C1 segment of cervical spinal cord (tissue), 14 donors: ENCODE data around the gene BEST3.

ENCODE experiments used
- DNase-seq, 14 donors: peaks; one replicate each; lab custom pipeline; 2025; lab: John Stamatoyannopoulos, UW

The BEST3 gene

DNA sequence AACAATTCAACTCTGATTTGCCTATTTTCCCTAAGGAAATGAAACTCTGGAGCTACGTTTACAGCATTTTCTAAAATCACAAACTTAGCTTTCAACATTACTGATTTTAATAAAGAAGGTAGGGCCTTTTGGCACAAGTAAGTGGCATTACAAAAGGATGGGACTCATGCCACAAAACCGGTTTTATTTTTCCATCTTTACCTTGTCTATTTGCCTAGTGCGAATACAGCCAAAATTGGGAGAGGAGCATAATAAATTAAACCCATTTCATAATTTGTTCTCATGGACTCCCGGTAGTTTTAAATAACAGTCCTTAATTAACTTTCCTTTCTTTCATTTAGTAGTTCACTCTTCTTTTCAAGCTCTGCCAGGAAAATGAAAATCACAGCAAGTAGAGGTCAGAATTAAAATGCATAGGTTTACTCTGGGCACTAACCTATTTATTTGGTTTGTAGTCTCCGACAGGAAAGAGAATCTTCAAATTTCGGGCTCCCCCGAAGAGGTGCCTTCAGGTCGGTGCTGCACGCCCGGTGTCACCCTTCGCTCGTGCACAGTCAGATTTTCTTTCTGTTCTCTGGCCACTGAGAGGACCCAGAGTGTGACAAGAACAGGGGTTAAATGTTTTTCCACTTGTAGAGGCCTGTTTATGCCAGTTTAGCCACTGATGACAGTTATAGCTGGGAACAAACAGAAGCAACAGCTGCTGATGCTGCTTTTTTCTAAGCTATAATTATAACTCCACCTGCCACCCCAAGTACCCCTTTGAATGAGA lies at the start of gene BEST3:
Gene BEST3 (minus strand): TSS at position 535 of the 772 bp plus-strand sequence. CDS start 1,505 bp downstream, outside the sequence.
- peak in 1 of 14 donors; percentile 62 for DNase-seq

DNA sequence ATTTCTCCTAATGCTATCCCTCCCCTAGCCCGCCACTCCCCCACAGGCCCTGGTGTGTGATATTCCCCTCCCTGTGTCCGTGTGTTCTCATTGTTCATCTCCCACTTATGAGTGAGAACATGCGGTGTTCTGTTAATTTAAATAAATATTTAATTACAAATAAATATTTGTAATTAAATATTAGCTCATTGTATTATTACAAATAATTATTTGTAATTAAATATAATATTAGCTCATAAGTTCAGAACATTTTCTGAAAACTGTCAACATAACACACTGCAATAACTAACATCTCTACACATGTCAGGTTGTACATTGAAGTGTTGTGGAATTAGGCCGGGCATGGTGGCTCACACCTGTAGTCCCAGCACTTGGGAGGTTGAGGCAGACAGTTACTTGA lies 45.0 kb upstream of the BEST3 start:
- no peak for DNase-seq

DNA sequence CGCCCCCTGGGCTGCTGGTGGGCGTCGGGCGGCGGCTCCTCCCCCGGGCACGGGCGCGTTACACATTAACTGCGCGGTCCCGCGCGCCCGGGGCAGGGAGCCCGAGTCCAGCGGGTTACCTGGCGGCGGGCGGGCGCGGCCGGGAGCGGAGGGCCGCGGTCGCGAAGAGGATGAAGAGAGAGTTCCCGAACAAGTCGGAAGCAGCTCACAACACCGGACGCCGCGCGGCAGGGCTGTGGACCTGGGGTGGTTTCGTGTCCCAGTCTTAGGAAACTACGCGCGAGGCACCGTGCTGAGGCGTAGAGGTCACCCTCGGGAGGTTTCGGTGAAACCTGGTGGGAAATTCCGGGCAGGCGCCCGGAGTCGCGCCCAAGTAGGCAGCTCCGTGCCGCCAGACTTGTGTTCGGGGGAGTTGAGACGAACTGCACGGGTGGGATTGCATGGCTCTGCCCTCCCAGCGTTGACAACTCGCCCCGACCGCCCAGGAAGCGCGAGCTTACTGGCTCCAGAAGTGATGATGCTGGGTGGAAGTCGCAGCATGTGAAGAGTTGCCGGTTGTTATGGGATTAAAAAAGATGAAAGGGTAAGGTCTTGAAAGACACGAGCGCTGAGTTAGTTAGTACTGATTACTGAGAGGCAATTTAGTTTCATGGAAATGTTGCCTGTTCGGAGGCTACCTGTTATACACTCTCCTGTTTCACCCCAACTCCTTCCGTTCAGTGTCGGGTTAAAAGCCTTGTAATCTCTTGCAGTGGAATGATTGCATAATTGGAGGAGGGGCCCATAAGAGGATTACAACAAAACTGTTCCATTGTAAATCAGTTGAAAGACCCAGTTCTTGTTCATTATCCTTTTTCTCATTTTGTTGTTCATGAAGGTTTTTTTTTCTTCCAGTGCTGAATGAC lies 40.4 kb upstream of the BEST3 start:
- peak in 13 of 14 donors; percentile 2 to 75 (median 32) for DNase-seq

DNA sequence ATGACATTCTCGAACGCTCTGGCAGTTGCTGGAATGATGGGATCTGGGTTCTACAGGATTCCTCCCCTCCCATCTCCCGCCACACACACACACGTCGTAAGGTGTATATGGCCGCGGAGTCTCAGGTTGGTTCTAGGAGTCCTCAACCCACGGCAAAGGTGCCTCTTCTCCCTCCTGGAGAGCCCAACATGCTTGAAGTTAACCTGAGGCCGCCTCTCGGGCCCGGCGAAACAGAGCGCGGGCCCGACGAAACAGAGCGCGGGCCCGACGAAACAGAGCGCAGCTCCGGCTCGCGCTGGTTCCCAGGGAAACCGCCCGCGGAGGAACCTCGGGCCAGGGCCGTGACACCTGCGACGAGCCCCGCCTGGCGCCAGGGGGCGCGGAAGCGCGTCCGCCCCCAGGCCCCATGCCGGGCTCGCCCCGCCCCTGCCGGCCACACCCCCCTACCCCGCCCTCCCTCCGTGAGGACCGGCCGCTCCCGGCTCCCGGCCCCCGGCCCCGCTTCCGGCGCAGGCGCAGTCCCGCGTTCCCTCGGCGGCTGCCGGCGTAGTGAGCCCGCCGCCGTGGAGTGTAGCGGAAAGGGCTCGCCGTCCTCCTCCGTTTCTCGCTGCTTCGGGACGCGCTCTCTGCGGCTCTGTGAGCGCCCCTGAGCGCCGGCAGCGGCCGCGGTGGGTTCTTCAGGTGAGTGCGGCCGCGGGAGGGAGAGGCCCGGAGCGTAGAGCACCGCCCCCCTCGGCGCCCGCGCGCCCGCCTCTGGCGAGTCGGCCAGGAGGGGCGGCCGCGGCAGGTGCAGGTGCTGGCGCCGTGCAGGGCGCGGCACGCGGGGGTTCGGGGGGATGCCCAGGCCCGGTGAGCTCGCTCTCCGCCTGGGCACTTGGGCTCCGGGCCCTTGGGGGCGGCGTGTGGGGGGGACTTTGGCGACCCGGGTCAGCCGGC lies 39.5 kb upstream of the BEST3 start, which contains the start of gene RAB3IP:
Gene RAB3IP (plus strand): TSS at position 510 of the 936 bp plus-strand sequence. CDS start 16,549 bp downstream, outside the sequence.
- DNase-seq = peak; percentile 20 to 89 (median 80)

DNA sequence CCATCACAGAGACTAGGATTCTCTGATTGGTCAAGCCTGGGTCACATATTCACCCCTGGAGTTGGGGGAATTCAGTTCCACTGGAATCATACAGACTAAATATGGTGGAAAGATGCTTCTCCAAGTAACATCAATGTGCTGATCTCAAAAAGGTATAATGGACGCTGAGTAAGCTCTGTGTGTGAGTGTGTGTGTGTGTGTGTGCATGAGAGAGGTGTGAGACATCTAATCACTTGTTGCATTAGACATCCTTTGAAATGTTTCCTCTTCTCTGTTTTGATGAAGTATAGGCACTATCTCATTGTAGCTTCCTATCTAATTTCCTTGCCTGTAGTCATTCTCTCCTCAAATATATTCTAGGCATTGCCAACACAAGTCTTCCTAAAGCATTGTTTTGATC lies 34.5 kb upstream of the BEST3 start:
- DNase-seq = no peak

DNA sequence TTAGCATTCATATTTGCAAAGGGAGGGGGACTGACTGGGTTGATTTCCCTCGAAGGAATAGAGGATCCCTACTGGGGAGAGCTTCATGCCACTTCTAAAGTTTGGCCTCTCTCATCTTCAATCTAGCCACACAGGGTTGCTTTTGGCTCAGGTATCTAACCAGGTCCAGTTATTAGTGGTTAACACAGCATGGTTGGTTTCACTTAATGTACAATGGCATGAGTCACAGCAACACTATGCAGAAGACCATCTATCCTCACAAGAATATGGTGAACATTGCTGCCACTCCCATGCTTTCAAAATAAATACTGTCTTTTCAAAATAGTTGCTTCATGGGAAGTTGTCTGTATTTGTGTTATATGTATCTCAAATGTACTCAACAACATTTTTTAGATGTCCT lies 33.0 kb upstream of the BEST3 start:
- no peak for DNase-seq

DNA sequence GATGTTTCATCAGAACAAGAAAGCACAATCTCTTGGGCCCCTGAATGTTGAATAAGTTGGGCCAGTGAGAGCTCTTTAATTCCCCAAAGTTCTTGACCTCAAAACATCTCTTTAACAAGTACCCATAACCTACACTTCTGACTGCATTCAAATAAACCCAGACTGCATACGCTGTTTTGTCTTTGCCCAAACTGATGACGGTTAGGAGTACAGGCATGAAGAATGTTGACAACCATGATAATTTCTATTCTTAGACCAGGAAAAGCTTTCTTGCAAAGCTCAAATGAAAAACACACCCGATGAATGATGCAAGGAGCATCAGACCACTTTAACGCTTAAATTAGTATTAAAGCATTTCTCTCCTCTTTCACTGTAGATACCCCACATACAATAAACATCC lies 27.8 kb upstream of the BEST3 start:
- DNase-seq = no peak

DNA sequence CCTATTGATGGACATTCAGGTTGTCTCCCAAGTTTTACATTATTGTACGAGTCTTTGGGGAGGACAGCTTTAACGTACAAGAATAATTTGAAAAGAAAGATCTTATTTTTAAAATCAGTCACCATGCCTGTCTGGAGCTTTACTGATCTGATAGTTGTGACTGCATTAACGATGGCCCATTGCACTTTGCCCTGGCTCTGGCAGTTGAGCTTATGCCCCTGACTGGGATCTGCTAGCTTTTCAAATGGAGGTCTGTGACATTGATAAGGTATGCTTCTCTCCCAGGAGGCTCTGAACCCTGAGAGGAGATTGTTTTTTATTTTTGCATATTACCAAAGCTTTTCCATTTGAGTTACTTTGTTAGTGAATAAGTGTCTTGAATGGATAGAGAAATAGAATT lies 21.6 kb upstream of the BEST3 start:
- no peak for DNase-seq

DNA sequence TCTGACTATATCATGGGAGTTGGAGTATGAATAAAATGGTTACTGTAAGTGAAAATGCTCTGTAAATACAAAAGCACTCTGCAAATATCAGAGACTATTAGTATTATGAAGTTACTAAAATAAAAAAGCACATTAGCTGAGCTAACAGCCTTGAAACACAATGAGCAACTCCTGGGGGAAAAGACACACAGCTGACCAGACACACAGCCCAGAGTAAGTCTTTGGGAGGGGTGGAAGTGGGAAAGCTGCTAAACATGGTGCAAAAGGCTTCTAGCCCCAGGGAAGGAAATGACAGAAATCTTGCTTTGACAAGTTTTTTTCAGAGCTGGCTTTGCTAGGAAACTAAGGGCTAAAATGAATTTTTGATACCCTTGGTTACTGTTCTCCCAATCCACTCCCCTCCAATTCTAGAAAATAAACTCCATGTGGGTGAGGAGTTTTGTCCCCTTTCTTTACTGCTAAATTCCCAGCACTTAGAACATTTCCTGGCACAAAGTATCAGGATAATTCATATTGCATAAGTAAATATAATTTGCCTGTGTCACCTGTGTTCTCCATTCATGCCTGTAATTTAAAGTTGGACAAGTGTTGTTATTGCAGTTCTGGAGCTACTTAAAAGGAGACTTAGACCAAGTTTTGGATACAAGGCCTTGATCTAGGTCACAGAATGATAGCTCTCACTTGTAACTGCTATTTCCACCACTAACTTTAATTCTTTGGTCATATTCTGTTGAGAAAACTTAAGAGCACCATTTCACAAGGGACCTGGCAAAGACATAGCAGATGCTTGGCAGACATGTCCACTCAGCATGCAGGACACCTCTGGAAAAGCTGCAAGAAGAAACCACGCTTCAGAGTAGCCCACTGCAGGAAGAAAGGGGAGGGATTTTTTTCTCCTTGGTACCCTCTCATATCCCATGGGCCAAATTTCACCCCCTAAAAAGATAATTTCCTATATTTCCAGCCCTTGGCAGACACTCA lies 20.5 kb upstream of the BEST3 start:
- no peak for DNase-seq

DNA sequence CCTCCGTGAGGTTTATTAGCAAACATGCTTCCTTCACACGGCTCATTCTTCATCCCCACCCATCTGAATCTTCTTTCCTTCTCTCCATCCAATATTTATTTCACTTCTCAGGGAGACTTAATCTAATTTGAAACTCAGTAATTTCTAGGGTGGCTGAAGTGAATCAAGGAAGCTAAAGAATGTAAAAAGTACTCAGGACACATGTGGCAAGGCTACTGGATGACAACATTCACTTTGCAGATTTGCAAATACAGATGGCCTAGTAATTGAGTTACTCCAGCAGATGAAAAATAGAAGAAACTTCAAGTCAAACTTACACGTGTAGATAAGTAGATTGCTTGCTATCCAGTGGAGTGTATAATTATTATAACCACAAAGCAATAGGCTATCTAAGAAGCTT lies 15.4 kb upstream of the BEST3 start:
- DNase-seq = no peak

DNA sequence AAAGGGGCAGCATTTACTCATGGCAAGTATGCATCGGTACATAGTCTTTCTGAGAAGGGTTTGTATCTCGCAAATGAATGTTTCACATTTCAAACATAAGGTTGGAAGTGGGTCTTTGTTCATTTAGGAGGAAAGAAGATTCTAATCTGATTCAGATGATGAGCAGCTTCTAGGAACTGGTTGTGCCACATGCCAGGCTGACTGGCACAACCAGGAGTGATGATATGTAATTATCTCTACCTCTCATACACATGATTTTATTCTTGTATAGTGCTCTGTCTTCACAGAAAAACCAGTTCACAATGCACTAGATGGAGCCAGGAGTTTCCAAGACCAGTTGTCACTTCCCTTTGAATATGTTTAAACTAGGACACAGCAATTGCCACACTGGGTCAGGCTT lies 13.7 kb upstream of the BEST3 start:
- DNase-seq = no peak

DNA sequence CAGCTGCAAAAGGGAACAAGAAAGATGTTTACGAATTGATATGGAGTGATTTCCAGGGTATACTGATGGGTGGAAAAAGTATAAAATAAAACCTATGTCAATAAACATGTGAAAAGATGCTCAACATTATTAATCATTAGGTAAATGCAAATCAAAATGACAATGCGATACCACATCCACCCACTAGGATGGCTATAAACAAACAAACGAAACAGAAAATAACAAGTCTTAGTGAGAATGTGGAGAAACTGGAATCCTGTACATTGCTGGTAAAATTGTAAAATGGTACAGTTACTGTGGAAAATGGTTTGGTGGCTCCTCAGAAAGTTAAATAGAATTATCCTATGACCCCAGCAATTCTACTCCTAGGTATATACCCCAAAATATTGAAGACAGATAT lies 9.5 kb upstream of the BEST3 start:
- DNase-seq = no peak

DNA sequence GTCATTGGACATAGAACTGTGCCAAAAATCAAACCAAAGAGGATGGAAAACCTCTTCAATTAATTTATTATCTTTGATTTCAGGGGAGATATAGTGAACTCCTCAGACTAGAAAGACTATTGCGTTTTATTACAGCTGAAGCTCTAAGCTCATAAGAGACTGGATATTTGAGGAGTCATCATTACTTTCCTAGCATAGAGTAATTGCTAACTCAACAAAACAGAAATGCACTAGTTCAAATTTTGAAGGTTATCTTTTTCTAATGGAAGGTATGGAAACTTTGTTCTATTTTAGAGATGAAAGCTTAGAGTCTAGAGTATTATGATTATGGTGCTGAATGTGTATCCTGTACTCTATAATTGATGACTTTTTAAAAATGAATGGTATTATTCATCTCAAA lies 5.3 kb upstream of the BEST3 start:
- no peak for DNase-seq

DNA sequence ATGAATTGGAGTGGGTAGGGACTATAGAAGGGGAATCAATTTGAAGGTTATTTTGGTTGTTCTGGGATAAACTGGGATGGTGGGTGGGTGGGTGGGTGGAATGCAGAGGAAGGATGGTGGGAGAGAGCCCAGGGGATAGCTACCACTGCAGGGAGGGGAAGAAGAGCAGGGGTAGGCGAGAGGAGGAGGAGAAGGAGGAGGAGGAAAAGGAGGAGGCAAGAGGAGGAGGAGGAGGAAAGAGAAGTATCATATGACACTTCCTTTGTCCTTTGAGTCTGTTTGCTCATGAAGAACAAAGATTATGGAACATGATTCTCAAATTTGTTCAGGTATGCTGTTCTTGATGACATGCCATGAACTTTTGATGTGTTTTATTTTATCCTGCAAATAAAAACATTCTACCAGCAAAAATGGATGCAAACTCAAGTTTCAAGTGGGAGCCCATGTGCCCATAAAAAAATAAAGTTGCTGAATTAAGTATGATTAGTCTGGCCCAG lies 4.1 kb upstream of the BEST3 start:
- DNase-seq = no peak

DNA sequence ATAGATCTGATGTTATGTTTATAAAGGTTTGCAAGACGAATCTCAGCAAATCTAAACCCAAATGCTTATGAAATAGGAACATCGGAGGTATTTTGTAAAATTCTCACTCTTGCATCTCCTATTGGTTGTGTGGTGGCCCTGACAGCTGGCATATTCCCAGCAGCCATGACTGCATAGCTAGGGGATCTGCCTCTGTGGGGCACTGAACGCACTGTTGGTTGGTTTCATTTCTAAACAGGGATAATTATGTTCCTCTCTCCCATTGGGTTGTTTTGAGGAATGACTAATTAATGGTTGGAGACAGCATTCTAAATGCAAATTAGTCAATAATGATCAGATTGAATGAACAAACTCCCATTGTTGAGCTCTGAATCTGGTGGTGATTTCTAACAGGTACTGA lies 2.7 kb upstream of the BEST3 start:
- peak in 2 of 14 donors; percentile 1 to 15 for DNase-seq

DNA sequence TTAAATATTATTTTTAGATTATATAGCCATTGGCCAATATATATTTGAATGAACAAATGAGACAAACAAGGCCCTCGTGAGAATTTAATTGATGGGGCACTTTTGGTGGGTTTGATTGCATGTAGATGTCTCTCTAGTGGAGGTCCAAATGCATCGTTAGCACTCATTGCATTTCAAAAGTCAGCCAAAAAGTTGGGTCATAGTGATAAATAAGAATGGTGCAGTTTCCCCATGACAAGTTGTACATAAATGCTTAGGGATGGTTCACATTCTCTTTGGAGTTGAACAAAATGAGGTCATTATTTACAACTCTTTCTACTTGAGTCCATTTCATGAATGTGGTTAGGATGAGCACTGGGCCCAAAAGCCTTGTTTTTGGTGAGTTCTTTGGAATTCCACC lies 1.0 kb downstream of the BEST3 start:
- peak in 1 of 14 donors; percentile 38 for DNase-seq

DNA sequence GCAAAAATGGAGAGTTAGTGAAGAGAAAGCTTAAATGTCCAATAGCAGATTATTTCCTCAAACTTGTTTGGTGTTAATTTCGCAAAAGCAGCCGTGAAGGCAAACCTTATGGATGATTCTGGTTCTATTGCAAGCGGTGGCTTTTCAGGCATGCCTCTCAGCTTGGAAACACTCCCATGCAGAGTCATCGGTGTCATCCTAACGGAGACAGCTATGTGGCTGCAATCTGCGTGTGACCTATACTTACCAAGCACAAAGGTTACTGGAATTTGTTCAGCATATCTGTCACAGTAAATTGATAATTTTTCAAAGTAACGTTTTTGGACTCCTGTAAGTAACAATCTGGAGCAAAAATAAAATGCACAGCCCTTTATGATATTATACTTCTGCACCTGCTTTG lies 5.0 kb downstream of the BEST3 start:
- DNase-seq = peak in 1 of 14 donors; percentile 12

DNA sequence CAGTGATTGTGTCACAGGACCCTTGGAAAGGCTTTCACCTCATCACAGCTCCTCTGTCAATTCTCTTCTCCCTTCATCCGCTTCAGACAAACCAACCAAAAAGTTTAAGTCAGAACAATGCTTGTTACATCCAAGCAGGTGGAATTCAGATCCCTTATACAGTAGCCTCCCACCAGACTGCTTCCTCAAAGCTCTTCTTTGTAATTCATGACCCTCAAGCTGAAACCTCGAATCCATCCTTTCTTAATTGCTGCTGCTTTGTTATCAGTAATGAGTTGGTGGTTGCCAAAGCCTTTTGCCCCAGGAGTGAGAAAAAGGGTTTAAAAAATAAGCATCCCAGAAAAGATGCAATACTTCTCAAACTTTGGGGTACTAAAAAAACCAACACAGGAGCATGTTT lies 9.5 kb downstream of the BEST3 start:
- DNase-seq = no peak

DNA sequence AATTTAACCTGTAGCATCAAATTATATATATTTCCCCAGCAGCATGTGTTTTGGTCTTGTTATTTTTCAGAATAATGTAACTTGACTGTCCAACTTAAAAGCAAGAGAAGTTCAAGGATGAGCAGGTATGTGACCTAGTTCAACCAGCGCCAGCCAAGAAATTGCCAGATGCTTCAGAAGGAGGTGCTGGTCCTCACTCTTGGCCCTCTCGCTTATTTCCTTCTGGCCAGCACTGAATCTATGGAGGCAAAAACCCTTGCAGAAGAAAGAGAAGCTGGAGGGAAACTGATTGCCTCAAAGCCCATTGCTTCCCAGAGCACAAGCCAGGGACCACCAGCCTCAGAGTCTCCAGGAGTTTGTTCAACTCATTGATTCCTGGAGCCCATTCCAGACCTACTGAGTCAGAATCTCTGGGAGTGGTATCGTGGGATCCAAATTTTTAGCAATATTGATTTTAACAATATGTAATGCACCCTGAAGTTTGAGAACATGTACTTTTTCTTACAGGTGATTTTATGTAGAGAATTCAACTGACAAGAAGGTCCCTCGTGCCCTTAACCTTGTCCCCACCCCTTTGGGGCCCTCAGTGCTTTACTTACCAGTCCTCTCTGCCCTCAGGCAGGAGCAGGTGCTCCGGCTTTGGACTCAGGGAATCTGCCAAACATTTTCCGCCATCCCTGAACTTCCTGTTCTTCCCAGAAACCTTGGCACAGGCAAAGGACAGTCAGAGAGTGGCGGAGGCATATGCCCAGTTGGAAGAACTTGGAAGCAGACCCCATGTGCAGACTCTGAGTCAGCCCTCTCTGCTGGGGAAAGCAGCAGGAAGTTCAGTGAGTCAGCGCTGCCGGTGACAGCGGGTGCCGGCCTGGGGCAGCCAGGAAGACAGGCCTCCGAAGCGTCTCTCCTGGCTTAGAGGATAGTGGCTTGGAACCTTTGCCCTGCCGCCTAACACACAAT lies 10.4 kb downstream of the BEST3 start:
- DNase-seq = peak in 10 of 14 donors; percentile 9 to 99 (median 48)
